GM12874 (cell line): Measurements from ENCODE around the gene CCSER1.

ENCODE experiments used
- TF ChIP-seq, protein P1 (sequence below): IDR thresholded peaks from 2 replicates; pipeline ENCODE4 v1.5.1; 2011; ENCODE audit warnings: low read depth, mild to moderate bottlenecking, control low read depth, low read length, moderate library complexity; ENCODE audit not compliant: insufficient read depth

Gene CCSER1

DNA sequence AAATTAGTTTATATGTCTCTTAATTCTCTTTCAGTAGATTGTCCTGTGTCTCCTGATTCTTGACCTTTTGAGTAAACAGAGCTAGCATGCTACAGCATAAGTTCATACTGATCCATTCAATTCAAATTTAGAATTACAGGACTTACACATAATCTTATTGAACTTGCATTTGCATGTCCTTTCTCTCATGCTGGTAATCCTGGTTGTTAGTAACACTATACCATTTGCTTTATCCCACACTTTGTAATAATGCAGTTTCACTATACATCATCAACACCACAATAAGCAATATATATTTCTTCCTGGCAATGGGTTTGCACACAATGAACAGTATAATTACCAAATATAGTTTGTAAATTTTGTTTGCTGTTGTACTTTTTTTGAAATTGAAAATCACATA lies 1239.4 kb downstream of the CCSER1 start:
- TF ChIP-seq, protein P1, sequence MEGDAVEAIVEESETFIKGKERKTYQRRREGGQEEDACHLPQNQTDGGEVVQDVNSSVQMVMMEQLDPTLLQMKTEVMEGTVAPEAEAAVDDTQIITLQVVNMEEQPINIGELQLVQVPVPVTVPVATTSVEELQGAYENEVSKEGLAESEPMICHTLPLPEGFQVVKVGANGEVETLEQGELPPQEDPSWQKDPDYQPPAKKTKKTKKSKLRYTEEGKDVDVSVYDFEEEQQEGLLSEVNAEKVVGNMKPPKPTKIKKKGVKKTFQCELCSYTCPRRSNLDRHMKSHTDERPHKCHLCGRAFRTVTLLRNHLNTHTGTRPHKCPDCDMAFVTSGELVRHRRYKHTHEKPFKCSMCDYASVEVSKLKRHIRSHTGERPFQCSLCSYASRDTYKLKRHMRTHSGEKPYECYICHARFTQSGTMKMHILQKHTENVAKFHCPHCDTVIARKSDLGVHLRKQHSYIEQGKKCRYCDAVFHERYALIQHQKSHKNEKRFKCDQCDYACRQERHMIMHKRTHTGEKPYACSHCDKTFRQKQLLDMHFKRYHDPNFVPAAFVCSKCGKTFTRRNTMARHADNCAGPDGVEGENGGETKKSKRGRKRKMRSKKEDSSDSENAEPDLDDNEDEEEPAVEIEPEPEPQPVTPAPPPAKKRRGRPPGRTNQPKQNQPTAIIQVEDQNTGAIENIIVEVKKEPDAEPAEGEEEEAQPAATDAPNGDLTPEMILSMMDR = no peak

DNA sequence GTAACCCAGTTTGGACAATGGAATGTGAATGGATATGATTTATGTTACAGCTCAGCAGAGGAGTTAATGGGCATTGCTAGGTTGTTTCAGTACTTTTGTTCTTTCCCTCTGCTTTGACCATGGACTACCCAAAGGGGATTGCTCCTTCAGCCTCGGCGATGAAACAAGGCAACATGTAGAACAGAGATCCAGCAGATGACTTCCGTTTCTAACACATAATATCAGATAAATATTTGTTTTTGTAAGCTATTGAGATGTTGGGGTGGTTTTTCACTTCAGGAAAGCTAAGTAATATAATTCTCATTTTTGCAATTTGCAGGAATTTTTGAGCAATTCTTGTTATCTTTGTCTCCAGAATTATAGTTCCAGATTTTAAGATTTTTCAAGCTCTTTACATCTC lies 1241.9 kb downstream of the CCSER1 start:
- TF ChIP-seq, protein P1 = no peak

DNA sequence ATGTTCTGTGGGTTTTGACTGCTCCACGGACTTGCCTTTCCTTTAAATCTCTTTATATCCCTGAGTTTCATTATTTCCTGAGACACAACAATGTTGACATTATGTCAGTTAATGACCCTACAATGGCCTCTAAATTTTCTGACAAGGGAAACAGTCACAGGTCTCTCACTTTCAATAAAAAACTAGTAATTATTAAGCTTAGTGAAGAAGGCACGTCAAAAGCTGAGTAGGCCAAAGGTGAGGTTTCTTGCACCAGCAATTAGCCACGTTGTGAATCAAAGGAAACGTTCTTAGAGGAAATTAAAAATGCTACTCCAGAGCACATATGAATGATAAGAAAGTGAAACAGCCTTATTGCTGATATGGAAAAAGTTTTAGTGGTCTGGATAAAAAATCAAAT lies 1246.4 kb downstream of the CCSER1 start:
- TF ChIP-seq, protein P1 = no peak

DNA sequence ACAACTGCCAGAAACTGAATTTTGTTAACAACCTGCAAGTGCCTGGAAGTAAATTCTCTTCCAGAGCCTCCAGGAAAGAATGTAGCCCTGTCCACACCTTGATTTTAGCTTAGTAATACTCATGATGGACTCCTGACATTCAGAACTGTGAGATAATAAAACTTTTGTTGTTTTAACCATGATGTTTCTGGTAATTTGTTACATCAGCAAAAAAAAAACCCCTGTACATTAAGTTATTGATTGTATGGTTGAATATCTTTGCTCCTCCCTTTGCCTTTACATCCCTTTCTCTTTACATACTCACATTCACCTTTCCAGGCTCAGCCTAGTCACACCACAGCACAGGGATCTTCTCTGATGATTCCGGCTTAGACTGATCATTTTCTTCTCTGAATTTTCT lies 1294.8 kb downstream of the CCSER1 start:
- TF ChIP-seq, protein P1 = no peak

DNA sequence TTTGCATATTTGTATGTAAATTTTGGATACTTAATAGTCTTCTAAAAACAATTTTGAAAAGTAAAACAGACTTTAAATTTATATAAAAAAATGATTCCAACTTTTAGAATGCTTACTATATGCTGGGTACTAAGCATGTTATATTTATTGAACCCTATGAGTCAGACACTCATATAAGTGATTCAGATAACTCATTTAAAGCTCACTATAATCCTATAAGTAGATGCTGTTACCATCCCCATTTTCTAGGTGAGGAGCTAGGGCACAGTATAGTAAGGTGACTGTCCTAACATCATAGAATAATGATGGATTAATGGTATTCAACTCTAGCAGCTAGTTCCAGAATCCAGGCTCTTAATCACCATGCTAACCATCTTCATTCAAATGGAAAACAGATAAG lies 1299.5 kb downstream of the CCSER1 start:
- TF ChIP-seq, protein P1 = no peak

DNA sequence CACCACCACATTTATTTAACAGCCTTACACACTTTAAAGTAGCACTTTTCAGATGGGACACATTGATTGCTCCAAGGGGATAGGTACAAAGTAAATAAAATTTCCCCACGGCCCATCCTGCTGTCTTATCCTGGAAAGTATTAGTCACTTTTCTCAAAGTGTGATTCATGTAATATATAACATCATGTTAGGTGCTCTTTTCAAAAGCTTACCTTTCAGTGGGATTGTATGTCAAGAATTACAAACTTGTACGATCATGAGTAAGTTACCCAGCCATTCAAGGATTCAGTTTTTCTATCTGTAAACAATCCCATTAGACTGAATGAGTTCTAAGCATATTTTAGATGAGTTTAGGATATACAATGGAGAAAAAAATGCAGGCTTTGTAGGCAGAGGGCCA lies 1300.0 kb downstream of the CCSER1 start:
- TF ChIP-seq, protein P1 = no peak

DNA sequence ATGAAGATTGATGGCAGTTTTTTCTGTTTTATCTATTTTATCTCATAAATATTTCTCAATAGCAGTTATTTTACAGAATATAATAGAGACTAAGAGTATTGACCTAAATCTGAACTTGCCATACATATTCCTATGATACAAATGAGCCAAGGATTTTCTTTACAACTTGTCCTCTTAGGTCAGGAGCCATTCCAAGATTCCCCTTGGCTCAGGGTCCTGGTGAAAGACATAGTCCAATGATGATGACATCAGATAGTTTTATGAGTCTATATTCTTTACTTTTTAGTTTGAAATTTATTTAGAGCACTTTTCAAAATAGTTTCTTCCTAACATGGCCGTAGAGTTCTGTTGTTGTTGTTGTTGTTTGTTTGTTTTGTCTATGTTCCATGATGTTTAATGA lies 1307.4 kb downstream of the CCSER1 start:
- TF ChIP-seq, protein P1 = no peak

DNA sequence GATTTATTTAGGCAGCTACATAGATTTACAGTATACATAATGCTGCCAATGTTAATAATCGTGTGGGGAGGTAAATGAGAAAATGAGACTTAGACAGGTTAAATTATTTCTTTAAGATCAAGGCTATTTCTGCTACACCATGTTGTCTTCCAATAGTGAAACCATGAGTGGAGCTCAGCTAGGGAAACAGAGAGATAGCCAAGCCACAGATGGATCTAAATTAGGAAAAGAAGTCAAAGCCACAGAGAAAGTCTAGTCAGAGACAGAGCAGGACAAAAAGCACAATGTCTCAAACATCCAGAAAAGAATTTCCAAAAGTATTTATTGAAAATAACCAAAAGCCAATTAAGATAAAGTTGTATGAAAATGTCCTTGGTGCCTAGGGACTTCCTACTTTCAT lies 1309.4 kb downstream of the CCSER1 start:
- TF ChIP-seq, protein P1 = no peak
